Measurements from ENCODE around the gene RASAL2. TPM values are rescaled to one million over a fixed set of nuclear protein-coding genes. Genes with fewer than 3 reads are reported as not detected.
"Not testable (repeated sequence)": the region's sequence is repeated elsewhere in the genome, so short reads cannot be mapped to it uniquely, and the experiment has no call there.

RASAL2 gene
- total RNA-seq, 2 donors from 2014 or later, result 31.0 to 34.8 TPM

DNA sequence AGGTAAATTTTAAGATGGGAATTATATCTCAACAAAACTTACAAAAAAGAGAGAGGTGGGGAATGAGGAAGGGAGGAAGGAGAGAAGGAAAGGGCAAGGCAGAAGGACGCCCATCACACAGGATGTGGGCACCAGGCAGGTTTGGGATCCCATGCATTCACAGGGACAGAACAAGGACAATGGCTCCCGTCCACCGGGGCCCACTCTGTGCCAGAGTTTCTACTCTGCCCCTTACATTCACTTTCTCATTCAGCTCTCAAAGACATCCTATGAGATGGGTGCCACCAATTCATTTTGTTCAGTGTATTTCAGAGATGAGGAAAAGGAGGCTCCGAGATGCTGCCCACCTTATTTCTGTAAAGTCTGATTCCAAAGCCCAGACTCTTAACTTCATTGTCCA, 395.5 kb downstream of the RASAL2 start:
- intact Hi-C loops (cut with DNase I), result no loop called here
- DNase-seq (ENCODE audit: low spot score), result no peak

DNA sequence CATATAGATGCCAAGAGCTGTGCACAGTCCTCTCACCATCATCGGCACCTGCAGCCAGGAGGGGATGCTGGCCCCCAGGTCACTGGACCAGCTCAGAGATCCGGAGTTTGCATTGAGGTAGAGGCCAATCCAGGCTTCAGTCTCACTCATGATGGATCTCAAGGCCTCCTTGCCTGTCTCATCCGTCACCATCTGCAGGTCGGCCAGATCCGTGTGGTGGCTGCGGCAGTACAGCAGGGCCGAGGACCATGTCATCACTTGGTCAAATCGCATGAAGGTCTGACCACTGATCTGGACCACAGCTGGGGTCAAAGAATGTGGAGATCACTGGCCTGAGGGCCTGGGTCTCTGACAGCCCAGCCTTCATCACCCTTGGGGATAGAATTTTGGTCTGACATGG, 396.2 kb downstream of the RASAL2 start:
- no peak for DNase-seq (ENCODE audit: low spot score)
- intact Hi-C loops (cut with DNase I), result no loop called here

DNA sequence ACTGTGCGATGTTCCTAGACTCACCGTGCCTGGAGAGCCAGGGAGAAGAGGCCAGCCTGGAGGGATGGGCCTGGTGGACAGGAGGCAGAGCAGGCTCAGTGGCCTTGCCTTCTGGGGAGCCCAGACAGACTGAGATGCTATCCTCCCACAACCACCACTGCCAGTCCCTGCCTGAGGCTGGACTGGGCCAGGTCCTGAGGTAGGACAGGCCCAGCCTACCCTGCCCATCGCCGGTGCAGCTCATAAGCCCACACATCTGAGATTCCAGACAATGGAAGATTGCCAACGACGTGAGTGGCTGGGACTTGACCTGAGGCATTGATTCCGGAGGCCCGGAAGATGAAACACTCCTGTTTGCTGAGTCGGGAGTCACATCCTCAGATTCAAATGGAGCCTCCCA, 397.1 kb downstream of the RASAL2 start:
- no peak for DNase-seq (ENCODE audit: low spot score)
- intact Hi-C loops (cut with DNase I), result no loop called here

DNA sequence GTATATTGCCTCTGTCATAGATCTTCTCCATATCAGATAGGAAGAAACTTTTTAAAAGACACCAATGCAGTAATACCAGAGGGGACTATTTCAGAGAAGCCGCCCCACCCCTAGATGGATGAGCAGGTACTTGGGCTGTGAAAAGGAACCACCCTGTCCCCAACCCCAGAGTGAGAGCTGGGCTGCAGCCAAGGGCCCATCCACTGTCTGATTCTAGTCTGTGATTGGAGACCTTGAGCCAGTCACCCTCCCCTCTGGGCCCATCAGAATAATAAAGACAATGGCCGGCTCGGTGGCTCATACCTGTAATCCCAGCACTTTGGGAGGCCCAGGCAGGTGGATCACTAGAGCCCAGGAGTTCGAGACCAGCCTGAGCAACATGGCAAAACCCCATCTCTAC, 397.8 kb downstream of the RASAL2 start:
- intact Hi-C loops (cut with DNase I), result no loop called here
- no peak for DNase-seq (ENCODE audit: low spot score)

DNA sequence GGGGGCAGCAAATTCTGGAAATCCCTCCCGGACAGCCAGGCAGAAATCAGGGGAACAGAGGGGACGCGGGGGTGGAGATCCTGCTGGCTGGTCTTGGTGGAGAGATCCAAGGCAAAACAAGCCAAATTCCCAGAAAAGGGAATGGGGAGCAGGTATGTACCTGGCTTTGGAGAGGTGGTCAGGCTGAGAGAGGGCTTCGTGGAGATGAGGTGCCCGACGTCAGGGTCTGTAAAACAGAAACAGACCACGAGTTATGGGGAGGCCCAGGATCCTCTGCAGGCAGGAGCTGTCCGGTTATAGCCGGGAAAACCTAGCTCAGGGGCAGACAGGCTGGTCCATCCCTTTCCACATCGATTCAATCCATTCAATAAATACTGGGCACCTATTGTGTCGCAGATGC, 398.4 kb downstream of the RASAL2 start:
- intact Hi-C loops (cut with DNase I), result no loop called here
- DNase-seq (ENCODE audit: low spot score), result no peak

DNA sequence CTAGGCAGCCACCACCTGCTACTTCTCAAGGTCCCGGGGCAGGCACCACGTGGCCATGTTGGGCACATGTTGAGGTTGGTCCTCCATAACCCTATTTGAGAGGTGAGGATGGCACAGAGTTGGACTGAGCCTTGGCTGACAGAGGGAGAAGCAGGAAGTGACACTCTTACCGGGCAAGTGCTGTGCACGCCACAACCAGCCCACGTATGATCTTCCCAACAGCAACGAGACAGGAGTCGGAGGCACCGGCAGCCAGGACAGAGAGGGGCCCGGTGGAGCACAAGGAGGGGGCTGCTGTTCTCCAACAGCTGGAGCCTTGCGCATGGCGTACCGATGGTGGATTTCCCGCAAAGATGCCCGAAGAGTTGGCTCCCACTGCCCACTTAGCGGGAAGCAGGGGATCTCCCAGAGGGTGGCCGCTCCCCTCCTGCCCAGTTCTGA, 399.4 kb downstream of the RASAL2 start:
- intact Hi-C loops (cut with DNase I), result no loop called here
- DNase-seq (ENCODE audit: low spot score), result no peak

DNA sequence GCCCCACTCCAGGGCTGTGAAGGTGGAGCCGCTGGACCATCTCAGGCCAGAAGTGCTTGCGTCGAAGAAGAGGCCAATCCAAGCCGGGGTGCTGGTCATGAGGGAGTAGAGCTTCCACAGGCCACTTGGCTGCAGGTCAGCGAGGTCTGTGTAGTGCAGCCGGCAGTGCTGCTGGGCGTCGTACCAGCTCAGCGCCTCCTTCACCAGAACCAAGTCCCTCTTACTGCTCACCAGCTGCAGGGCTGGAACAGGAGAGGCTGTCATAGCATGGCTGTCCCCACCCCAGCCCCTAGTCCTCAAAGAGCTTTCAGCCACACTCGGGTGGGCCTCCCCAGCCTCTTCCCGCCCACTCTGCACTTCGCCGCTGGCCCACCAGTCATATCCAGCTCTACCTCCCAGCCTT, 400.7 kb downstream of the RASAL2 start:
- no peak for DNase-seq (ENCODE audit: low spot score)
- intact Hi-C loops (cut with DNase I), result no loop called here

DNA sequence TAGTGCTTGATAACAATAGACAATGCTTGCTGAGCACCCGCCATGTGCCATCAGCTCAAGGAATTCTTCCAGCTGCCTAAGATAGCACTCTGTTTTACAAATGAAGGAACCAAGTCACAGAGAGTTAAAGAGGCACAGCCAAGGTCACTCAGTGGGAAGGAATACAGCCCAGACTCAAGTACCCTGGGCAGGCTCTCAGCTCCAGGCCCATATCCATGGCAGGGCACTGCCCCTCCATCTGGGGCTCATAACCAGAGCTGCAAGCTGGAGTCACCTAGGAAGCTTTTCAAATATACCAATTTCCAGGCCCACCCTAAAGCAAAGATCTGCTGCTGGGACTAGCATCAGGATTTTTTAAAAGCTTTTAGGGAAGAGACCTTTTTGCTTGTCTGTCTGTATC, 401.3 kb downstream of the RASAL2 start:
- intact Hi-C loops (cut with DNase I), result no loop called here
- DNase-seq (ENCODE audit: low spot score), result no peak

DNA sequence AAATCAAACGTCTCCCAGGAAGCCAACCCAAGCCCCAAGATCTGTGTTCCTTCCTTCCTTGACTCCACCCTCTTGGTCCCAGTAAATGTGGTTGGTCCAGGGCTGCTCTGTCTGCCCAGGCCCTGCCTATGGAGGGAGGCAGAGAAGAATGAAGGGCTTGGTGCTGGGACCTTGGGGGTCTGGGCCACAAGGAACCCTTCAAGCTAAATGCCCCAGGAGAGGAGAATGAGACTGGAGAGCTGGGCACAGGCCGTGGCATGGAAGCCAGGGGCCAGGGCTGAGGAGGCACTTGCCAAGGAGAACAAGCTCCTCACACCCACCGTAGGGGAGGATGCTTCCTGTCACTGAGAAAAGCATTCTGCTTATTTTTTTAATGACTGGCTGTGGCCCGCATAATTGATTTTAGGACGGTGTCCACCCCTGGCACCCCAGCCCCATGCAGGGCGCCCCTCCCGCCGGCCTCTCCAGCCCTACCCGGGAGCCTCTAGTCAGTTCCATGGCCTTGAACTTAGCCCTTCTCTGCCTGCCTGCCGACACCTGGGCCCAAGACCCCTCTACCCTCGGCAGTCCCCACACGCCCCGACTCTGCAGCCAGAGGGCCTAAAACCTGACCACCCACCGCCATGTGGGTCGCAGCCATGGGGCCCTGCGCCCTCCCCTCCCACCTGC, 402.0 kb downstream of the RASAL2 start:
- no peak for DNase-seq (ENCODE audit: low spot score)
- intact Hi-C loops (cut with DNase I), result no loop called here

DNA sequence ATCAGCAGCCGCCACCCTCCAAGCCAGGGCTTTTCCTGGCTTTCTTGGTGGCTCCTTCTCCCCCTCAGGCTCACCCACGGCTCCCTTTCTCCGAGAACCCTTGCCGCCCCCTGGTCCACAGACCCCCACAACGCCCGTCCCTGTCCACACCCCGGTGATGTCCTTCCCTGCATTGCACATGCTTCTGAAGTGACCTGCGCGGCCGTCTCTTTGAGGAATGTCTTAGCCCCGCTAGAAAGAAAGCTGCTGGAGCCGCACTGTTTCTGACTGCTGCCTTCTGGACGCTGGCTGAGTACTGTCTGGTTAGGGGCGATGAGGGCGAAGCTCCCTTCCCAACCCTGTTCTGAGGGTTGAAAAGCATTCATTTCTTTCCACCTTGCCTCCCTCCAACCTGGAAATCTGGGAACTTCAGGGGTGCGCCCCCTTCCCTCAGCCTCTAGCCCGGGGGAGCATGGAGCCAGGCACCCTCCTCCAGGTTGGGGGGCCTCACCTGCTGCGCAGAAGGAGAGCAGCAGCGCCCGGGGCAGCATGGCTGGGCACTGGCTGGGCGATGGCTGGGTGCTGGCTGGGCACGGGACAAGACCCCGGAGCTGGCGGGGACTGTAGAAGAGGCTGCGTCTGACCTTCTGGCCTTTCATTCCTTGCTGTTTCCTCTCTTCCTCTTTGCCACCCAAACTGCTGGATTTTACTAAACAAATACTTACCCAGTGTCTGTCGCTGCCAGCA, 402.7 kb downstream of the RASAL2 start, which contains the start of gene CLEC20A:
Gene CLEC20A (minus strand): TSS at position 555 of the 726 bp plus-strand sequence. CDS start 25 bp downstream, at position 530.
- intact Hi-C loops (cut with DNase I), result no loop called here
- DNase-seq (ENCODE audit: low spot score), result no peak

DNA sequence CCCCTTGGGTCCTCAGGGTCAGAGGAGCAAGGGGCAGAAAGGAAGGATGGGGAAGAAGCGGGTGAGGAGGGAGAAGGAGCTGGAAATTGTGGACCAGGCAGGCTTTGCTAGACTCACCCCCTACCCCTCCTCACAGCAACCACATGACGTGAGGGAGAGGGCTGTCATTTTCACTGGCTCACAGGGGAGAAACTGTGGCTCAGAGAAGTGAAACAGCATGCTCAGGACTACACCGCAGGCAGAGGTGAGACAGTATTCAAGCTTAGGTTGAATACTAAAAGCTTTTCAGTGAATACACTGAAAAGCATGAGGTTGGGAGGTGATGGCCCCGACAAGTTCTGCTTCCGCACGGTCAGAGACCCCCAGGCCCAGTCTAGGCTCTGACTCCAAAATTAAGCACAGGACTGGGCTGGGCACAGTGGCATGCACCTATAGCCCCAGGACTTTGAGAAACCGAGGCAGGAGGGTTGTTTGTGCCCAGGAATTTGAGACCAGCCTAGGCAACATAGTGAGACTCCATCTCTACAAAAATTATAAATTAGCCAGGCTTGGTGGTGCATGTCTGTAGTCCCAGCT, 404.1 kb downstream of the RASAL2 start:
- intact Hi-C loops (cut with DNase I), result no loop called here
- DNase-seq (ENCODE audit: low spot score), result no peak

DNA sequence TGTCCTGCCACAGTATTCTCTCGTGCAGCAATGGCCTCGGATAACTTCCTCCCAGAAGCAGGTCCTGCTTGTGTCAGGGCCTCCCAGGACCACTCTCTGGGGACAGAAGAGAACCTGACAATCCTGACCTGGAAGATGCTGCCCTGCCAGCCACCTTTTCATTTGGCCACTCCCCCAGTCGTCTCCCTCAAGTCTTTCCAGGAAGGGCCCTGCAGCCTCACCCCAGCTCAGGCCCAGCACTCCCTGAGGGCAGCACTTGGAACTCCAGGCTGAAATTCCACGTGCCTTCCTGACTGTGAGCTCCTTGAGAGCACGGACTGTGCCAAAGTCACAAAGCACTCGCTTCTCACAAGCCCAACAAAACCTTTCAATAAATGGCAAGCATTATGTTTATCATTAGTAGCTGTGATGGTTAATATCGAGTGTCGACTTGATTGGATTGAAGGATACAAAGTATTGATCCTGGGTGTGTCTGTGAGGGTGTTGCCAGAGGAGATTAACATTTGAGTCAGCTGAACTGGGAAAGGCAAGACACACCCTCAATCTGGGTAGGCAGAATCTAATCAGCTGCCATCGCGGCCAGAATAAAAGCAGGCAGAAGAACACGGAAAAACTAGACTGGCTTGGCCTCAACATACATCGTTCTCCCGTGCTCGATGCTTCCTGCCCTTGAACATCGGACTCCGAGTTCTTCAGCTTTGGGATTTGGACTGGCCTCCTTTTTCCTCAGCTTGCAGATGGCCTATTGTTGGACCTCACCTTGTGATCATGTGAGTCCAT, 405.2 kb downstream of the RASAL2 start:
- DNase-seq (ENCODE audit: low spot score), result no peak
- intact Hi-C loops (cut with DNase I), result no loop called here

DNA sequence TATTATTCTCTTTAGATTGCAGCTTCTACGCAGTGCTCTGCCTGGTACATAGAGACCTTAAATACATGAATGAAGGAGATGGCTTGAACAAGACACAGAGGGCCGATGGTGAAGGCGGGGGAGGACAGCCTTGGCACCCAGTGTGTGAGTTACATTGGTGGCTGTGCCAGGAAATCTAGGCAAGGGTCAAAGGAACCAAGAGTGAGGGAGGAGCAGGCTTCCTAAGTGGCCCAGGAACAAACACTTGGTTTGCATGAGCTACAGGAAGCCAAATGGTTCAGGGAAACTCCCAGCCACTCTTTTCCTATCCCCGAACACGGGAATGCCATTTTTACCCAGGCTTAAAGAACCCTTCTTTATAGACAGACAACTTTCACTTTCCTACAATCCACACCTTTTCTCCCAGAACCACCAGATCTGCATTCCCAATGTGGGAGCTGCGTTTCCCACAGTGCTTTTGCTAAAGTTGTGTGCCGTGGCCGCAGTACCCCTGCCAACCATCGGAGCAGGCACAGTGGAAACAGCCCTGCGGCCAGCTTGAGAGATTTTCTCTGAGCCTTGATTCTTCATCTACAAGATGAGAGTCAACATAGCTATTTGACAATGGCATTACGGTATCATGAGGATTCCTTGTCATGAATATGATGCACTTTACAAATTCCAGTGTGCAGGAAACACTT, 406.3 kb downstream of the RASAL2 start:
- DNase-seq (ENCODE audit: low spot score), result no peak
- intact Hi-C loops (cut with DNase I), result loop anchor here in 1 of 2 donors (5.0 kb wide), 1 partner anchor 193 kb away; no protein-coding TSS in a partner anchor

DNA sequence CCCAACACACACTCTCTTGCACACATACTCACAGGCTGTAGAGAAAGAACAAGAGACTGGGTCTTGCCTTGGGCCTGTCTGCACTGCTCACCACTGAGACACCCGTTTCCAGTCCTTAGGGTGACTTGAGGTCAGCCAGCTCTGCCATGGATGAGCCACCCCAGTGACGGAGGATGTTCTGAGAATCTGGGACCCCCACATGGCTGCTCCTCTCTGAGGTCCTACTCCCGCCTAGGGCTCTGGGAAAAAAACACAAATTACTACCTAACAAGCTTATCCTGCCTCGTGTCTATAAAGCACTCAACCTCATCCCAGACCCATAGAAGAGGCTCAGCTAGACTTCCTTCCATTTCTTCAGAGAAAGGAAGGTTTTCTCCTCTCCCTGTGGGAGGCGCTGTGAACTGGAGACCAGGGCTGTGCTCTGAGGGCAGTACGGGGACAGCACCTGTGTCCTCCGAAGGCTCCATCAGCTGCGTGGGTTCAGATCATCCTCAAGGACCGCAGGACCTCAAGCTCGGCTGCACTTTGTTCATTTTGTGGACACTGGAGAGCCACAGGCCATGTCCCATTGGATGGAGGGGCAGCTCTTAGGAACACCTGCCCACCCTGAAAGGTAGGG, 407.1 kb downstream of the RASAL2 start:
- intact Hi-C loops (cut with DNase I), result loop anchor here in 1 of 2 donors (5.0 kb wide), 1 partner anchor 194 kb away; no protein-coding TSS in a partner anchor
- no peak for DNase-seq (ENCODE audit: low spot score)

DNA sequence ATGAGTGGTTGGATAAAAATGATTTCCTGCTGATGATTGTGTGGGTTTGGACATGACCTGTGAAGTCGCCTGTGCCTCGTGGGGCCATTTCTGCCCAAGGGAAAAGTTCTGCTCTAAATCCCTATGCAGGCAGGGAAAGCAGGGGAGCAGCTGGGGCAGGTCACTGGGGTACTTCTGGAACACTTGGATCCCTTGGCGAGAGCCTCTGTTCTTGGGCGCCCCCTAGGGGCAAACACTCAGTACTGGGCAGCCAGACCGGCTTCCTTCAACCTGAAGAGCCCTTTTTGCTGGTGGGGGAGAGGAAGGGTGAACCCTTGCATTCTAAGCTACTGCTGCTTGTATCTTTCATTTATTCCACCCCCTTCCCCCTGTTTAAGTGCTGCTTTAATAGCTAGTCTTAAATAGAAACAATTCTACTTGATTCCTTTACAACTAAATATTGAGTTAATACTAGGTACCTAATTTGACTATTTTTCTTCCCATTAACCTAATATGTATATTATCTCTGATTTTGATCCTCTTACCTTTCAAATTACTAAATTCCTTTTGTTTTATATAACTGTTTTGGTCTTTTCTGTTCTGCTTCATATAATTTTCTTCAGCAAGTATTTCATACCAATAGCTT, 407.9 kb downstream of the RASAL2 start:
- intact Hi-C loops (cut with DNase I), result loop anchor here (2.0 to 5.0 kb wide), 2 partner anchors 55 to 195 kb away; no protein-coding TSS in a partner anchor
- DNase-seq (ENCODE audit: low spot score), result peak; percentile 90

DNA sequence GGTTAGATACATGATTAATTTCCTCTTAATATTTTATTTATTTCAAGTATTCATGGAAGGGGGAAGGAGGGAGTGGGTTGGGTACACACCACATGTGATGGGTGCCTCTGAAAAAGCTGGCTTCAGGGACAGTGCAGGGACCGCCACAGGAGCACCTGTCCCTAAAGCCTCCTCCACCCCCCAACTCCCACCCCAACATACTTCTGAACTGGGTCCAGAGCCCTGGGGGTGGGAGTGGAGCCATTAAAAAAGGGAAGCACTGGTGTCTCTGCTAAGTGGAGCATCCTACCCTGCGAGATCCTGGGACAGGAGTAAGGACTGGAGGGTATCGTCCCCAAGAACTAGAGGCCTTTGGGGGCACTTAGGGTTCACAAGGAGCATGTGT, 408.4 kb downstream of the RASAL2 start:
- intact Hi-C loops (cut with DNase I), result loop anchor here (2.0 to 5.0 kb wide), 2 partner anchors 54 to 195 kb away; no protein-coding TSS in a partner anchor

DNA sequence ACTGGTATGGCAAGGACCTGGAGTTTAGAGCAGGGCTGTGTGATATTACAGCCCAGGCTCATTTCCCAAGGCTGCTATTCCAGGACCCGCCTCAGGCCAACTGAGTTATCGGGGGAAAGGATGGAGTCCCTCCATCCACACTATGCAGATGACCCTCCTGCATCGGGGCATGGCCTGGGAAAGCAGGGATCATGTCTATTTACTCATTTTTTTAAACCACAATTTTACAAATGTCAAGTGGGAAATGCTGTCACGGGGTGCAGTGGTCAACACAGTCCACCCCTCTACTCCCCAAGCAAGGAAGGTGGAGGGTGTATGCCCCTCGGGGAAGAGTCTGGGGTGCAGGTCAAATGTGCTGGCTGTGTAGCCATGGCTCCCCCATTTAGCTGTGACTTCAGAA, 409.0 kb downstream of the RASAL2 start:
- intact Hi-C loops (cut with DNase I), result loop anchor here (2.0 to 5.0 kb wide), 2 partner anchors 54 to 196 kb away; no protein-coding TSS in a partner anchor
- no peak for DNase-seq (ENCODE audit: low spot score)

More for the DNA sequence above, 408.4 kb downstream of the RASAL2 start:
- no peak for DNase-seq (ENCODE audit: low spot score)

DNA sequence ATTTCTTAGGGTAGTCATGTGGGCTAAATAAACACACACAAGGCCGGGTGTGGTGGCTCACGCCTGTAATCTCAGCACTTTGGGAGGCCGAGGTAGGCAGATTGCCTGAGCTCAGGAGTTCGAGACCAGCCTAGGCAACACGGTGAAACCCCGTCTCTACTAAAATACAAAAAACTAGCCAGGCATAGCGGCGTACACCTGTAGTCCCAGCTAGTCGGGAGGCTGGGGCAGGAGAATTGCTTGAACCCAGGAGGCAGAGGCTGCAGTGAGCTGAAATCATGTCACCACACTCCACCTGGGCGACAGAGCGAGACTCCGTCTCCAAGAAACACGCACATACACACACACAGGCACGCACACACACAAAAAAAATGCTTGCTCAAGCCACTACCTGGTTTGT, 409.4 kb downstream of the RASAL2 start:
- not testable (repeated sequence) for DNase-seq (ENCODE audit: low spot score)
- intact Hi-C loops (cut with DNase I), result loop anchor here (2.0 to 5.0 kb wide), 2 partner anchors 53 to 196 kb away; no protein-coding TSS in a partner anchor
